Natural killer cell (primary cell): ENCODE data around the gene CAMTA1. TPM values are rescaled to one million over a fixed set of nuclear protein-coding genes. Genes with fewer than 3 reads are reported as not detected.

Source experiments
- ATAC-seq, 3 donors: fragments of 150-1000 bp in 2 of 3; fragments of 200-7000 bp in 1 of 3; cut with Tn5 transposase; 1 replicate in 1 of 3; 2 replicates in 2 of 3; pipeline ENCODE4 v1.10.0; 2021; ENCODE audit warnings: mild to moderate bottlenecking in 2 of 3, moderate library complexity in 2 of 3
- DNase-seq, 2 donors: peaks; one replicate each; pipeline versions ENCODE4 v3.0.0 to v3.0.0-alpha.2; 2013 to 2021; ENCODE audit warnings: mixed read lengths in 1 of 2
- H3K27ac ChIP-seq: one replicate; pipeline ENCODE4 v1.5.1; 2013; ENCODE audit warnings: mild to moderate bottlenecking, low read length
- H3K27me3 ChIP-seq: one replicate; pipeline ENCODE4 v1.6.1; 2013; ENCODE audit warnings: low read length; ENCODE audit not compliant: control insufficient read depth, insufficient read depth
- H3K36me3 ChIP-seq: one replicate; pipeline ENCODE4 v1.6.1; 2013; ENCODE audit warnings: low read length; ENCODE audit not compliant: control insufficient read depth, insufficient read depth
- H3K4me1 ChIP-seq: one replicate; pipeline ENCODE4 v1.6.1; 2013; ENCODE audit warnings: low read length; ENCODE audit not compliant: control insufficient read depth, insufficient read depth
- H3K4me3 ChIP-seq: one replicate; pipeline ENCODE4 v1.5.1; 2013; ENCODE audit warnings: low read length
- H3K9me3 ChIP-seq: one replicate; pipeline ENCODE4 v1.6.1; 2013; ENCODE audit warnings: low read length; ENCODE audit not compliant: control insufficient read depth, insufficient read depth
- H3K27ac Mint-ChIP-seq, 2 donors: one replicate each; pipeline ENCODE4 v1.8.0; 2022; ENCODE audit warnings: mild to moderate bottlenecking in 2 of 2, mixed read lengths in 2 of 2, moderate library complexity in 1 of 2
- H3K27me3 Mint-ChIP-seq, 2 donors: one replicate each; pipeline ENCODE4 v1.8.0; 2022; ENCODE audit warnings: low read depth in 2 of 2, mixed read lengths in 2 of 2
- H3K36me3 Mint-ChIP-seq: one replicate; pipeline ENCODE4 v1.8.0; 2022; ENCODE audit warnings: mixed read lengths
- H3K4me1 Mint-ChIP-seq, 2 donors: one replicate each; pipeline ENCODE4 v1.8.0; 2022; ENCODE audit warnings: mixed read lengths in 2 of 2
- H3K4me3 Mint-ChIP-seq: one replicate; pipeline ENCODE4 v1.8.0; 2022; ENCODE audit warnings: mild to moderate bottlenecking, moderate library complexity, mixed read lengths
- H3K9me3 Mint-ChIP-seq, 2 donors: one replicate each; pipeline ENCODE4 v1.8.0; 2022; ENCODE audit warnings: mixed read lengths in 2 of 2
- WGBS: methylation state at CpG from one replicate; pipeline ENCODE4 v1.1.7; 2013; ENCODE audit warnings: missing lambda C conversion rate; ENCODE audit not compliant: insufficient coverage; 5-methylcytosine and 5-hydroxymethylcytosine counted together
- intact Hi-C: fragments of 100-400 bp; cut with micrococcal nuclease; formaldehyde crosslinking; loops from one replicate; pipeline ENCODE4 v1.14.2; 2022
- total RNA-seq, 4 donors: library from RNA; stranded (reverse); fragments of 120-200 nt in 1 of 4; gene quantifications; one replicate each; pipeline versions ENCODE4 v1.2.3 to v1.2.4, GENCODE V29; 2013 to 2022
- TF ChIP-seq, protein P1 (sequence below): fragments of 200-600 bp; IDR thresholded peaks from one replicate; pipeline ENCODE4 v1.8.0; 2022; ENCODE audit warnings: antibody characterized with exemption

The CAMTA1 gene
- total RNA-seq, 3 donors from 2014 or later (not counting 1 experiment from before 2014, with no cell fraction given): 40.6 to 53.3 (median 44.9) TPM

- Histone ChIP-seq H3K4me1 (no peaks in the 10 kb centered on the region), H3K4me3 (no peak overlapping the region), H3K36me3 (no peaks in the 10 kb centered on the region), H3K27ac (no peak overlapping the region), H3K27me3 (no peaks in the 10 kb centered on the region), H3K9me3 (no peaks in the 10 kb centered on the region)
- intact Hi-C loops: no loop called here
- H3K4me3 Mint-ChIP-seq: no peak overlapping the region
- no peaks in the 10 kb centered on the region for H3K27me3 Mint-ChIP-seq
- ATAC-seq (no peak), DNase-seq (no peak)
- no peaks in the 10 kb centered on the region for H3K4me1 Mint-ChIP-seq
- no peak overlapping the region for H3K27ac Mint-ChIP-seq
- H3K36me3 Mint-ChIP-seq: no peaks in the 10 kb centered on the region
- WGBS: 91% methylated on average over 14 of the region's 14 CpGs
- TF ChIP-seq, protein P1, sequence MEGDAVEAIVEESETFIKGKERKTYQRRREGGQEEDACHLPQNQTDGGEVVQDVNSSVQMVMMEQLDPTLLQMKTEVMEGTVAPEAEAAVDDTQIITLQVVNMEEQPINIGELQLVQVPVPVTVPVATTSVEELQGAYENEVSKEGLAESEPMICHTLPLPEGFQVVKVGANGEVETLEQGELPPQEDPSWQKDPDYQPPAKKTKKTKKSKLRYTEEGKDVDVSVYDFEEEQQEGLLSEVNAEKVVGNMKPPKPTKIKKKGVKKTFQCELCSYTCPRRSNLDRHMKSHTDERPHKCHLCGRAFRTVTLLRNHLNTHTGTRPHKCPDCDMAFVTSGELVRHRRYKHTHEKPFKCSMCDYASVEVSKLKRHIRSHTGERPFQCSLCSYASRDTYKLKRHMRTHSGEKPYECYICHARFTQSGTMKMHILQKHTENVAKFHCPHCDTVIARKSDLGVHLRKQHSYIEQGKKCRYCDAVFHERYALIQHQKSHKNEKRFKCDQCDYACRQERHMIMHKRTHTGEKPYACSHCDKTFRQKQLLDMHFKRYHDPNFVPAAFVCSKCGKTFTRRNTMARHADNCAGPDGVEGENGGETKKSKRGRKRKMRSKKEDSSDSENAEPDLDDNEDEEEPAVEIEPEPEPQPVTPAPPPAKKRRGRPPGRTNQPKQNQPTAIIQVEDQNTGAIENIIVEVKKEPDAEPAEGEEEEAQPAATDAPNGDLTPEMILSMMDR: no peak
- H3K9me3 Mint-ChIP-seq: no peaks in the 10 kb centered on the region
Observed at GRCh38 chr1:7435276-7436055, 650.2 kb downstream of the CAMTA1 start.

- H3K4me1 ChIP-seq: no peaks in the 10 kb centered on the region
- no peaks in the 10 kb centered on the region for H3K9me3 ChIP-seq
- DNase-seq: no peak
- Mint-ChIP-seq H3K9me3 (no peaks in the 10 kb centered on the region), H3K36me3 (no peaks in the 10 kb centered on the region), H3K27me3 (no peaks in the 10 kb centered on the region), H3K4me1 (no peaks in the 10 kb centered on the region), H3K27ac (no peak overlapping the region), H3K4me3 (no peak overlapping the region)
- 80% methylated on average over 20 of the region's 20 CpGs for WGBS
- intact Hi-C loops: no loop called here
- TF ChIP-seq, protein P1: no peak
- no peak overlapping the region for H3K4me3 ChIP-seq
- H3K27ac ChIP-seq: no peak overlapping the region
- ATAC-seq: no peak
- no peaks in the 10 kb centered on the region for H3K27me3 ChIP-seq
- H3K36me3 ChIP-seq: no peaks in the 10 kb centered on the region
Observed at GRCh38 chr1:7436056-7437005, 651.1 kb downstream of the CAMTA1 start.

DNA sequence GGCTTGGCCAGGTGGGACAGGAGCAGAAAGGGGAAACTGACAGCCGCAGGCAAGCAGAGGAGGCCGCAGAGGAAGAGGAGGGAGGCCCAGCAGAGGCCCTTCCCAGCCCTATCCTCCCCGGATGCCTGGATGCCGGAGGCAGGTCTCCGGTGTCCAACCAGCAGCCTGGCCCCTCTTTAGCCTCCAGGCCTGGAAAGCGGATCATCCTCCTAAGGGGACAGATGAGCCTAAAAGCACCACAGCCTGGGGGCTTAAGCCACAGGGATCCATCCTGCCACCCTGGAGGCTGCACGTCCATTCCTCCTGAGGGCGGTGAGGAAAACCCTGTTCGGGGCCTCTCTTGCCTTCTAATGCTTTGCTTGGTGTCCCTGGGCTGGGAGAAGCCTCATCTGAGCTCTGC lies 651.8 kb downstream of the CAMTA1 start:
- Mint-ChIP-seq H3K27me3 (no peaks in the 10 kb centered on the region), H3K4me1 (no peaks in the 10 kb centered on the region), H3K36me3 (no peaks in the 10 kb centered on the region), H3K4me3 (no peak overlapping the region), H3K27ac (no peak overlapping the region), H3K9me3 (no peaks in the 10 kb centered on the region)
- Histone ChIP-seq H3K27me3 (no peaks in the 10 kb centered on the region), H3K4me1 (no peaks in the 10 kb centered on the region), H3K4me3 (no peak overlapping the region), H3K36me3 (no peaks in the 10 kb centered on the region), H3K9me3 (no peaks in the 10 kb centered on the region), H3K27ac (no peak overlapping the region)
- 82% methylated on average over 9 of the region's 9 CpGs for WGBS
- DNase-seq (no peak), ATAC-seq (no peak)
- TF ChIP-seq, protein P1: no peak
- intact Hi-C loops: no loop called here
